Measurements from ENCODE around the gene L3MBTL4. TPM values are rescaled to one million over a fixed set of nuclear protein-coding genes. Genes with fewer than 3 reads are reported as not detected.

Gene L3MBTL4
- total and polyA plus RNA-seq, 10 of the 15 experiments (the other 5 are each of a cell fraction or from before 2014, with no cell fraction given) = 1.3 to 8.7 (median 3.8) TPM

DNA sequence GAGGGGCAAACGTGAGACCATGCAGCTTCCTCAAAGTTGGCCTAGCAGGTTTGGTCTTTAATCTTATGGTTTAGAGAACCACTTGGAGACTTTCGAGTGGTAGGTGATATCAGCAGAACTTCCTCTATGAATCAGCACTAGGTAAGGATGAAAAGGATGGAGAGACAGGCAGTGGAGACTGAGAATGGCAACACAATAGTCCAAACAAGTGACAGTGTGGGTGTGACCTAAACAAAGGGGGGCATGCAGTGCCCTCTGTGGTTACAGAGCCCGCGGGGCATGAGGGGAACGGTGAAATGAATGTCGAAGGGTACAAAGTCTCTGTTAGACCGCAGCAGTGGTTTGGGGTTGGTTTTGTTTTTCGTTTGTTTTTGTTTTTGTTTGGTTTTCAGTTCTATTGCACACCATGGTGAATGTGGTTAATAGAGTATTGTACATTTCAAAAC lies 143.9 kb downstream of the L3MBTL4 start (continued):
- TF ChIP-seq ZNF384 (IDR thresholded peaks at IDR 0.05; ENCODE audit: borderline replicate concordance, low read depth, low read length) (no peak), POLR2AphosphoS2 (IDR thresholded peaks at IDR 0.05; ENCODE audit: low read depth, low read length) (no peak), MXI1 (IDR thresholded peaks at IDR 0.05; ENCODE audit: low read depth, low read length) (no peak), EGR1 (IDR thresholded peaks at IDR 0.05; ENCODE audit: borderline replicate concordance in 1 of 2, low read depth in 2 of 2, low read length in 2 of 2) (no peak), NFIC (IDR thresholded peaks at IDR 0.05; ENCODE audit: low read depth, low read length) (peak; percentile 88), KAT2A (conservative IDR thresholded peaks at IDR 0.05; ENCODE audit: control insufficient read depth, low read depth, low read length) (no peak), BCL11A (IDR thresholded peaks at IDR 0.05; ENCODE audit: low read depth, low read length) (peak; percentile 68), RFX5 (IDR thresholded peaks at IDR 0.05; ENCODE audit: low read depth, low read length) (no peak), YY1 (IDR thresholded peaks at IDR 0.05; ENCODE audit: low read depth, low read length) (no peak), EP300 (IDR thresholded peaks at IDR 0.05; ENCODE audit: borderline replicate concordance in 1 of 2, control insufficient read depth in 1 of 2, low read depth in 2 of 2, low read length in 2 of 2) (peak; percentile 61 to 66; a peak in 2 of 4 replicates), JUNB (IDR thresholded peaks at IDR 0.05) (peak; percentile 74), IRF4 (IDR thresholded peaks at IDR 0.05; ENCODE audit: low read depth, low read length) (peak; percentile 86), RELA (IDR thresholded peaks at IDR 0.05; ENCODE audit: borderline replicate concordance, partially characterized antibody) (no peak), ZNF217 (IDR thresholded peaks at IDR 0.05) (no peak), SMC3 (IDR thresholded peaks at IDR 0.05; ENCODE audit: borderline replicate concordance, low read length) (no peak), POLR2A (IDR thresholded peaks at IDR 0.05; ENCODE audit: low read depth, low read length) (no peak), RCOR1 (conservative IDR thresholded peaks at IDR 0.05; ENCODE audit: low read depth, low read length) (no peak), FOXM1 (IDR thresholded peaks at IDR 0.05; ENCODE audit: low read depth, low read length) (peak; percentile 44; the same call in 1 of the 2 replicates)
- TF ChIP-seq, protein P1, sequence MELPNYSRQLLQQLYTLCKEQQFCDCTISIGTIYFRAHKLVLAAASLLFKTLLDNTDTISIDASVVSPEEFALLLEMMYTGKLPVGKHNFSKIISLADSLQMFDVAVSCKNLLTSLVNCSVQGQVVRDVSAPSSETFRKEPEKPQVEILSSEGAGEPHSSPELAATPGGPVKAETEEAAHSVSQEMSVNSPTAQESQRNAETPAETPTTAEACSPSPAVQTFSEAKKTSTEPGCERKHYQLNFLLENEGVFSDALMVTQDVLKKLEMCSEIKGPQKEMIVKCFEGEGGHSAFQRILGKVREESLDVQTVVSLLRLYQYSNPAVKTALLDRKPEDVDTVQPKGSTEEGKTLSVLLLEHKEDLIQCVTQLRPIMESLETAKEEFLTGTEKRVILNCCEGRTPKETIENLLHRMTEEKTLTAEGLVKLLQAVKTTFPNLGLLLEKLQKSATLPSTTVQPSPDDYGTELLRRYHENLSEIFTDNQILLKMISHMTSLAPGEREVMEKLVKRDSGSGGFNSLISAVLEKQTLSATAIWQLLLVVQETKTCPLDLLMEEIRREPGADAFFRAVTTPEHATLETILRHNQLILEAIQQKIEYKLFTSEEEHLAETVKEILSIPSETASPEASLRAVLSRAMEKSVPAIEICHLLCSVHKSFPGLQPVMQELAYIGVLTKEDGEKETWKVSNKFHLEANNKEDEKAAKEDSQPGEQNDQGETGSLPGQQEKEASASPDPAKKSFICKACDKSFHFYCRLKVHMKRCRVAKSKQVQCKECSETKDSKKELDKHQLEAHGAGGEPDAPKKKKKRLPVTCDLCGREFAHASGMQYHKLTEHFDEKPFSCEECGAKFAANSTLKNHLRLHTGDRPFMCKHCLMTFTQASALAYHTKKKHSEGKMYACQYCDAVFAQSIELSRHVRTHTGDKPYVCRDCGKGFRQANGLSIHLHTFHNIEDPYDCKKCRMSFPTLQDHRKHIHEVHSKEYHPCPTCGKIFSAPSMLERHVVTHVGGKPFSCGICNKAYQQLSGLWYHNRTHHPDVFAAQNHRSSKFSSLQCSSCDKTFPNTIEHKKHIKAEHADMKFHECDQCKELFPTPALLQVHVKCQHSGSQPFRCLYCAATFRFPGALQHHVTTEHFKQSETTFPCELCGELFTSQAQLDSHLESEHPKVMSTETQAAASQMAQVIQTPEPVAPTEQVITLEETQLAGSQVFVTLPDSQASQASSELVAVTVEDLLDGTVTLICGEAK (IDR thresholded peaks at IDR 0.05; ENCODE audit: borderline replicate concordance) = no peak
- TF ChIP-seq, protein P2, sequence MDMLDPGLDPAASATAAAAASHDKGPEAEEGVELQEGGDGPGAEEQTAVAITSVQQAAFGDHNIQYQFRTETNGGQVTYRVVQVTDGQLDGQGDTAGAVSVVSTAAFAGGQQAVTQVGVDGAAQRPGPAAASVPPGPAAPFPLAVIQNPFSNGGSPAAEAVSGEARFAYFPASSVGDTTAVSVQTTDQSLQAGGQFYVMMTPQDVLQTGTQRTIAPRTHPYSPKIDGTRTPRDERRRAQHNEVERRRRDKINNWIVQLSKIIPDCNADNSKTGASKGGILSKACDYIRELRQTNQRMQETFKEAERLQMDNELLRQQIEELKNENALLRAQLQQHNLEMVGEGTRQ (IDR thresholded peaks at IDR 0.05; ENCODE audit: borderline replicate concordance, low read depth, low read length) = no peak
- TF ChIP-seq, protein P3, sequence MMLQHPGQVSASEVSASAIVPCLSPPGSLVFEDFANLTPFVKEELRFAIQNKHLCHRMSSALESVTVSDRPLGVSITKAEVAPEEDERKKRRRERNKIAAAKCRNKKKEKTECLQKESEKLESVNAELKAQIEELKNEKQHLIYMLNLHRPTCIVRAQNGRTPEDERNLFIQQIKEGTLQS (IDR thresholded peaks at IDR 0.05; ENCODE audit: borderline replicate concordance, extremely low read depth, low read depth, low read length) = no peak
- TF ChIP-seq, protein P4, sequence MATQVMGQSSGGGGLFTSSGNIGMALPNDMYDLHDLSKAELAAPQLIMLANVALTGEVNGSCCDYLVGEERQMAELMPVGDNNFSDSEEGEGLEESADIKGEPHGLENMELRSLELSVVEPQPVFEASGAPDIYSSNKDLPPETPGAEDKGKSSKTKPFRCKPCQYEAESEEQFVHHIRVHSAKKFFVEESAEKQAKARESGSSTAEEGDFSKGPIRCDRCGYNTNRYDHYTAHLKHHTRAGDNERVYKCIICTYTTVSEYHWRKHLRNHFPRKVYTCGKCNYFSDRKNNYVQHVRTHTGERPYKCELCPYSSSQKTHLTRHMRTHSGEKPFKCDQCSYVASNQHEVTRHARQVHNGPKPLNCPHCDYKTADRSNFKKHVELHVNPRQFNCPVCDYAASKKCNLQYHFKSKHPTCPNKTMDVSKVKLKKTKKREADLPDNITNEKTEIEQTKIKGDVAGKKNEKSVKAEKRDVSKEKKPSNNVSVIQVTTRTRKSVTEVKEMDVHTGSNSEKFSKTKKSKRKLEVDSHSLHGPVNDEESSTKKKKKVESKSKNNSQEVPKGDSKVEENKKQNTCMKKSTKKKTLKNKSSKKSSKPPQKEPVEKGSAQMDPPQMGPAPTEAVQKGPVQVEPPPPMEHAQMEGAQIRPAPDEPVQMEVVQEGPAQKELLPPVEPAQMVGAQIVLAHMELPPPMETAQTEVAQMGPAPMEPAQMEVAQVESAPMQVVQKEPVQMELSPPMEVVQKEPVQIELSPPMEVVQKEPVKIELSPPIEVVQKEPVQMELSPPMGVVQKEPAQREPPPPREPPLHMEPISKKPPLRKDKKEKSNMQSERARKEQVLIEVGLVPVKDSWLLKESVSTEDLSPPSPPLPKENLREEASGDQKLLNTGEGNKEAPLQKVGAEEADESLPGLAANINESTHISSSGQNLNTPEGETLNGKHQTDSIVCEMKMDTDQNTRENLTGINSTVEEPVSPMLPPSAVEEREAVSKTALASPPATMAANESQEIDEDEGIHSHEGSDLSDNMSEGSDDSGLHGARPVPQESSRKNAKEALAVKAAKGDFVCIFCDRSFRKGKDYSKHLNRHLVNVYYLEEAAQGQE (IDR thresholded peaks at IDR 0.05; ENCODE audit: low read depth, low read length) = no peak
